HL-60 (cell line): ENCODE measurements around the gene STAG3.
"Not testable (repeated sequence)": the region's sequence is repeated elsewhere in the genome, so short reads cannot be mapped to it uniquely, and the experiment has no call there.

Experiments used
- DNase-seq, 2 experiments: peaks; one replicate each; pipeline ENCODE4 v3.0.0-alpha.2; 2010 to 2020; ENCODE audit warnings: low read depth in 1 of 2, low spot score in 1 of 2
- H3K27ac ChIP-seq: fragments of 250-450 bp; sonication (Bioruptor Pico); replicated peaks from 2 replicates; pipeline ENCODE4 v1.5.1; 2020; ENCODE audit warnings: mild to moderate bottlenecking, moderate library complexity
- H3K27me3 ChIP-seq: fragments of 250-450 bp; sonication (Bioruptor Pico); 2 replicates; pipeline ENCODE4 v1.5.1; 2021; ENCODE audit warnings: mild to moderate bottlenecking, moderate library complexity; ENCODE audit not compliant: insufficient read depth, poor library complexity, severe bottlenecking
- H3K4me3 ChIP-seq: replicated peaks from 2 replicates; pipeline ENCODE4 v1.5.1; 2011; ENCODE audit warnings: mild to moderate bottlenecking, control low read depth, low read length; ENCODE audit not compliant: insufficient read depth
- CTCF ChIP-seq: IDR thresholded peaks from one replicate; pipeline ENCODE4 v1.5.1; 2011; ENCODE audit warnings: low read length, control low read depth, inconsistent platforms; ENCODE audit not compliant: insufficient read depth
- GABPA ChIP-seq: IDR thresholded peaks from 2 replicates; pipeline ENCODE4 v1.6.1; 2012; ENCODE audit warnings: low read depth
- POLR2AphosphoS5 ChIP-seq: IDR thresholded peaks from 2 replicates; pipeline ENCODE4 v1.6.1; 2012; ENCODE audit warnings: low read depth
- REST ChIP-seq: IDR thresholded peaks from 2 replicates; pipeline ENCODE4 v1.6.1; 2012; ENCODE audit warnings: low read depth; ENCODE audit not compliant: insufficient replicate concordance
- SPI1 ChIP-seq: IDR thresholded peaks from 2 replicates; pipeline ENCODE4 v1.6.1; 2012; ENCODE audit warnings: low read depth, mild to moderate bottlenecking, borderline replicate concordance

Gene STAG3

GRCh38 chr7:100213672-100214071, 36.0 kb downstream of the STAG3 start:
- no peaks in the 10 kb centered on the region for H3K27me3 ChIP-seq
- TF ChIP-seq GABPA (no peak), CTCF (no peak), POLR2AphosphoS5 (no peak), SPI1 (no peak), REST (no peak)
- H3K4me3 ChIP-seq: no peak overlapping the region
- no peak for DNase-seq
- no peak overlapping the region for H3K27ac ChIP-seq

GRCh38 chr7:100214356-100214755, 36.6 kb downstream of the STAG3 start:
- not testable (repeated sequence) for H3K4me3 ChIP-seq, H3K27me3 ChIP-seq, DNase-seq, H3K27ac ChIP-seq

GRCh38 chr7:100215895-100216294, 38.2 kb downstream of the STAG3 start:
- TF ChIP-seq GABPA (no peak), CTCF (no peak), POLR2AphosphoS5 (no peak), REST (no peak), SPI1 (no peak)

GRCh38 chr7:100217934-100218333, 40.2 kb downstream of the STAG3 start:
- not testable (repeated sequence) for H3K4me3 ChIP-seq, H3K27ac ChIP-seq, H3K27me3 ChIP-seq
- peak; percentile 18 to 86 for DNase-seq

More at GRCh38 chr7:100215895-100216294, 38.2 kb downstream of the STAG3 start:
- Histone ChIP-seq H3K27me3 (no peaks in the 10 kb centered on the region), H3K27ac (no peak overlapping the region), H3K4me3 (no peak overlapping the region)
- DNase-seq: no peak

- Histone ChIP-seq H3K27ac (no peak overlapping the region), H3K4me3 (no peak overlapping the region), H3K27me3 (no peaks in the 10 kb centered on the region)
- TF ChIP-seq POLR2AphosphoS5 (no peak), CTCF (no peak), SPI1 (no peak), REST (no peak), GABPA (no peak)
- DNase-seq: no peak
These were observed 41.6 kb downstream of the STAG3 start for GRCh38 chr7:100219271-100219737.

GRCh38 chr7:100219801-100220585, 42.3 kb downstream of the STAG3 start, which contains the start of gene PVRIG:
TSS of gene PVRIG (plus strand) at chr7:100219949. CDS start at chr7:100219971, 22 bp downstream.
- not testable (repeated sequence) for H3K27ac ChIP-seq, H3K4me3 ChIP-seq, DNase-seq, H3K27me3 ChIP-seq
